Measurements from ENCODE around the gene CERT1. TPM values are rescaled to one million over a fixed set of nuclear protein-coding genes. Genes with fewer than 3 reads are reported as not detected.

Gene CERT1
- total RNA-seq, 2 experiments from 2014 or later, result 13.3 to 33.6 TPM

DNA sequence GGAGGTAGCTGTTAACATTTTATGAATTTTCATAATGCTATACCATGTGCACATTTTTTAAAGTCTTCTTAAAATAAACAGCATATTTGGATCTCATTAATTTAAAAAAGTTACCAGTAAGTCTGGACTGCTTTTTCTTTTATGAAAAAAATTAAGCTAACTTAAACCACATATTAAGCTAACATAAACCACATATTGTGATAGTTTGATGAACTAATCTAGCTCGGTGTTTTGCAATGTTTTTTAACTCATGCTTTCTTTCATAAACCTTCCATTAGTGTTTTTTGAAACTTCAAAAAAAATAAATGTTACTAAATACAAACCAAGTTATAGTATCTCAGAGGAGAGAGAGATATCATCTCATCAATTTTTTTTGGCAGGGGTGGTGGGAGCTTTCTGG, 26.8 kb upstream of the CERT1 start:
- H3K36me3 ChIP-seq (ENCODE audit: insufficient read depth, low read length), result peaks cover 23% of the 10 kb centered on the region
- H2AFZ ChIP-seq (ENCODE audit: low read length), result no peak overlapping the region
- no peak overlapping the region for H3K27ac ChIP-seq (ENCODE audit: low read depth, low read length, poor library complexity, severe bottlenecking)
- peaks cover 9% of the 10 kb centered on the region; the same call in 1 of the 2 replicates for H3K9me3 ChIP-seq (ENCODE audit: low read length)
- CTCF ChIA-PET (ENCODE audit: unreplicated experiment), result no interaction called here
- H3K4me3 ChIP-seq (ENCODE audit: low read depth, low read length, poor library complexity, severe bottlenecking), result no peak overlapping the region
- H3K79me2 ChIP-seq (ENCODE audit: insufficient read depth, low read depth, low read length), result peaks cover 7% of the 10 kb centered on the region; the same call in 1 of the 2 replicates
- intact Hi-C loops (cut with micrococcal nuclease; ENCODE audit: unreplicated experiment), result no loop called here
- POLR2A ChIA-PET, result interaction anchor here (0.6 to 1.5 kb wide), 7 partner anchors 8 to 768 kb away, joined by 3 to 5 read pairs (median 4); no protein-coding TSS in a partner anchor
- no TSS peak for BruUV-seq (replicated peaks)
- TF ChIP-seq, protein P1, sequence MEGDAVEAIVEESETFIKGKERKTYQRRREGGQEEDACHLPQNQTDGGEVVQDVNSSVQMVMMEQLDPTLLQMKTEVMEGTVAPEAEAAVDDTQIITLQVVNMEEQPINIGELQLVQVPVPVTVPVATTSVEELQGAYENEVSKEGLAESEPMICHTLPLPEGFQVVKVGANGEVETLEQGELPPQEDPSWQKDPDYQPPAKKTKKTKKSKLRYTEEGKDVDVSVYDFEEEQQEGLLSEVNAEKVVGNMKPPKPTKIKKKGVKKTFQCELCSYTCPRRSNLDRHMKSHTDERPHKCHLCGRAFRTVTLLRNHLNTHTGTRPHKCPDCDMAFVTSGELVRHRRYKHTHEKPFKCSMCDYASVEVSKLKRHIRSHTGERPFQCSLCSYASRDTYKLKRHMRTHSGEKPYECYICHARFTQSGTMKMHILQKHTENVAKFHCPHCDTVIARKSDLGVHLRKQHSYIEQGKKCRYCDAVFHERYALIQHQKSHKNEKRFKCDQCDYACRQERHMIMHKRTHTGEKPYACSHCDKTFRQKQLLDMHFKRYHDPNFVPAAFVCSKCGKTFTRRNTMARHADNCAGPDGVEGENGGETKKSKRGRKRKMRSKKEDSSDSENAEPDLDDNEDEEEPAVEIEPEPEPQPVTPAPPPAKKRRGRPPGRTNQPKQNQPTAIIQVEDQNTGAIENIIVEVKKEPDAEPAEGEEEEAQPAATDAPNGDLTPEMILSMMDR (conservative IDR thresholded peaks at IDR 0.05; ENCODE audit: low read length), result no peak
- no peak for TF ChIP-seq EZH2phosphoT487 (IDR thresholded peaks at IDR 0.05; ENCODE audit: borderline replicate concordance, low read depth, low read length)
- DNase-seq (ENCODE audit: low spot score), result no peak
- H4K20me1 ChIP-seq (ENCODE audit: insufficient read depth, low read length), result no peaks in the 10 kb centered on the region
- peaks cover 3% of the 10 kb centered on the region for H3K4me1 ChIP-seq (ENCODE audit: insufficient read depth, low read length, poor library complexity, severe bottlenecking)
- 0 out of 2 replicates have a peak, but pooled peaks cover 4% of the 10 kb centered on the region for H3K9me2 ChIP-seq (ENCODE audit: insufficient read depth, low read length)
- H3K4me2 ChIP-seq (ENCODE audit: low read length), result no peak overlapping the region

DNA sequence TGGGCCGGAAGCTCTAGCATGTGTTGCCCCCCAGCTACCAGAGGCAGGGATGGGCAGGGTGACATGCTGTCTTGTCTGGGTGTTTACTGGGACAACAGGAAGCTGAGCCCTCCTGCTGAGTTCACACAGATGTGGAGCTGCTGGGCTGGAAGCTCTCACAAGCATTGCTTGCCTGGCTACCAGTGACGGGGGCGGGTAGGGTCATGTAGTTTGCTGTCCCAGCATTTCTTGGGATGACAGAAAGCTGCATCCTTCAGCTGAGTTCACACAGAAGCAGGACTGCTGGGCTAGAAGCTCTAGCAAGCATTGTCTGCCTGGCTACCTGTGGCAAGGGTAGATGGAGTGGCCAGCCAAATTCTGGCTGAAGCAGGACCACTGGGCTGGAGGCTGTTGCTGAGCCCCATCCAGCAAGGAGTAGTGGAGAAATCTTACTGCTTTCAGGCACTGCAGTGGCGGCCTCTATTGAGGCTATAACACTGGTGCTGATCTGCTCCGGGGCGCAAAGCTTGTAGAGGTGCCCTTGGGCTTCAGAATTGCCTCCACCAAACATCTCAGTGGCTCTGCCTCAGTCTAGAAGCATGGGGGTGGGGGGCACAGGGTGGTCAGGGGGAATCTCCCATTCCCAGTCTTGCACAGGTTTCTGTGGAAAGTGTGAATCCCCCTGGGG, 25.4 kb upstream of the CERT1 start:
- TF ChIP-seq EZH2phosphoT487 (IDR thresholded peaks at IDR 0.05; ENCODE audit: borderline replicate concordance, low read depth, low read length), result no peak
- TF ChIP-seq, protein P1 (conservative IDR thresholded peaks at IDR 0.05; ENCODE audit: low read length), result no peak
- H3K9me3 ChIP-seq (ENCODE audit: low read length), result peaks cover 22% of the 10 kb centered on the region; the same call in 1 of the 2 replicates
- DNase-seq (ENCODE audit: low spot score), result no peak
- no peak overlapping the region for H3K4me2 ChIP-seq (ENCODE audit: low read length)
- H3K36me3 ChIP-seq (ENCODE audit: insufficient read depth, low read length), result peaks cover 23% of the 10 kb centered on the region
- no TSS peak for BruUV-seq (replicated peaks)
- CTCF ChIA-PET (ENCODE audit: unreplicated experiment), result interaction anchor here (0.6 kb wide), 1 partner anchor 117 kb away, joined by 3 read pairs; no protein-coding TSS in a partner anchor
- H3K27ac ChIP-seq (ENCODE audit: low read depth, low read length, poor library complexity, severe bottlenecking), result no peak overlapping the region
- POLR2A ChIA-PET, result no interaction called here
- H3K4me3 ChIP-seq (ENCODE audit: low read depth, low read length, poor library complexity, severe bottlenecking), result no peak overlapping the region
- 0 out of 2 replicates have a peak, but pooled peaks cover 4% of the 10 kb centered on the region for H3K9me2 ChIP-seq (ENCODE audit: insufficient read depth, low read length)
- H4K20me1 ChIP-seq (ENCODE audit: insufficient read depth, low read length), result no peaks in the 10 kb centered on the region
- no peak overlapping the region for H2AFZ ChIP-seq (ENCODE audit: low read length)
- peaks cover 9% of the 10 kb centered on the region; the same call in 1 of the 2 replicates for H3K79me2 ChIP-seq (ENCODE audit: insufficient read depth, low read depth, low read length)
- H3K4me1 ChIP-seq (ENCODE audit: insufficient read depth, low read length, poor library complexity, severe bottlenecking), result no peaks in the 10 kb centered on the region
- intact Hi-C loops (cut with micrococcal nuclease; ENCODE audit: unreplicated experiment), result no loop called here

DNA sequence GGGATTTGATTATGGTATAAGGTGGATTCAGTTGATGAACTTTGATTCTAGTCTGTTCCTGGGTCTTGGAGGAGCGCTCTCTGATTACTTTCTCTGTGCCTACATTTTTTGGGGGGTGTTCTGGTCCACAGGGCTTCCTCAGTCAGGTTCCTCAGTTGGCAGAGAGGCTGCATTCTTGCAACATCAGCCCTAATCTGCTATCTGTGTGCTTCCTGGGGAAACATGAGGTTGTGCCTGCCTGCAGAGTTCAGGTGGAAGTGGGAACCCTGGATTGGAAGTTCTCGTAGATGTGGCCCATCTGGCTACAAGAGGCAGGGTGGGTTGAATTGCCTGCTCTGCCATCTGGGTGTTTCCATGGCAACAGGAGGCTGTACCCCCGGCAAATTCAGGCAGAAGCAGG, 24.7 kb upstream of the CERT1 start:
- Histone ChIP-seq H3K9me2 (ENCODE audit: insufficient read depth, low read length) (no peaks in the 10 kb centered on the region), H3K4me1 (ENCODE audit: insufficient read depth, low read length, poor library complexity, severe bottlenecking) (no peaks in the 10 kb centered on the region), H3K36me3 (ENCODE audit: insufficient read depth, low read length) (peaks cover 23% of the 10 kb centered on the region), H3K4me3 (ENCODE audit: low read depth, low read length, poor library complexity, severe bottlenecking) (no peak overlapping the region), H3K4me2 (ENCODE audit: low read length) (no peak overlapping the region), H3K9me3 (ENCODE audit: low read length) (peaks cover 23% of the 10 kb centered on the region; the same call in 1 of the 2 replicates), H3K27ac (ENCODE audit: low read depth, low read length, poor library complexity, severe bottlenecking) (no peak overlapping the region), H4K20me1 (ENCODE audit: insufficient read depth, low read length) (no peaks in the 10 kb centered on the region), H3K79me2 (ENCODE audit: insufficient read depth, low read depth, low read length) (peaks cover 4% of the 10 kb centered on the region; the same call in 1 of the 2 replicates), H2AFZ (ENCODE audit: low read length) (no peak overlapping the region)
- intact Hi-C loops (cut with micrococcal nuclease; ENCODE audit: unreplicated experiment), result no loop called here
- POLR2A ChIA-PET, result no interaction called here
- no peak for DNase-seq (ENCODE audit: low spot score)
- CTCF ChIA-PET (ENCODE audit: unreplicated experiment), result interaction anchor here (0.6 kb wide), 1 partner anchor 116 kb away, joined by 3 read pairs; no protein-coding TSS in a partner anchor
- TF ChIP-seq, protein P1 (conservative IDR thresholded peaks at IDR 0.05; ENCODE audit: low read length), result no peak
- no peak for TF ChIP-seq EZH2phosphoT487 (IDR thresholded peaks at IDR 0.05; ENCODE audit: borderline replicate concordance, low read depth, low read length)
- no TSS peak for BruUV-seq (replicated peaks)

Measured in OCI-LY7 (cell line).